ENCODE measurements around the gene CRABP2. TPM values are rescaled to one million over a fixed set of nuclear protein-coding genes. Genes with fewer than 3 reads are reported as not detected.
A peak's percentile ranks its signal among the peaks of the same experiment; 100 is the strongest.

The CRABP2 gene
- total and polyA plus RNA-seq, 12 donors: 0.25 to 2.7 (median 1.3) TPM; not detected in 1

DNA sequence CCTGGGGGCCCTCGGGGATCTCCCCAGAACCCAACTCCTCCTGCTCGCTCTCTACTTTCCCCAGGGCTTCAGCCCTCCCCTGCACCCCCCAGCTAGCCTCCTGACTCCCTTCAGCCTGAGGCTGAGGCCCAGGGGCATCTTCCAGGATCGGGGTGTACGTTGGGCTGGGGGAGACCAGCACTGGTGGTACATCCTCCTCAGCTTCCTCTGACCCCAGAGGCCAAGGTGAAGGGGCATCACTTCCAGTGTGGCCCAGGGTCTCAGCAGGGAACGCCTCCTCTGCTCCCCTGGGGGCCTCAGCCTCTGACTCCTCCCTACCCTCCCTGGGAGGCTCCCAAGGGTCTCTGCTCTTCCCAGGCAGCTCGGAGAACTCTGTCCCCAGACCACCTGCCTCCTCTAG lies 35.0 kb downstream of the CRABP2 start:
- peaks cover 62 to 100% (median 92%) of the 10 kb centered on the region in 9 donors for H3K4me1 ChIP-seq
- 66 to 70% methylated on average over 6 of the region's 6 CpGs for WGBS, 2 donors
- intact Hi-C loops (cut with DNase I): no loop called here
- DNase-seq (no peak), ATAC-seq (no peak)
- TF ChIP-seq, protein P1, sequence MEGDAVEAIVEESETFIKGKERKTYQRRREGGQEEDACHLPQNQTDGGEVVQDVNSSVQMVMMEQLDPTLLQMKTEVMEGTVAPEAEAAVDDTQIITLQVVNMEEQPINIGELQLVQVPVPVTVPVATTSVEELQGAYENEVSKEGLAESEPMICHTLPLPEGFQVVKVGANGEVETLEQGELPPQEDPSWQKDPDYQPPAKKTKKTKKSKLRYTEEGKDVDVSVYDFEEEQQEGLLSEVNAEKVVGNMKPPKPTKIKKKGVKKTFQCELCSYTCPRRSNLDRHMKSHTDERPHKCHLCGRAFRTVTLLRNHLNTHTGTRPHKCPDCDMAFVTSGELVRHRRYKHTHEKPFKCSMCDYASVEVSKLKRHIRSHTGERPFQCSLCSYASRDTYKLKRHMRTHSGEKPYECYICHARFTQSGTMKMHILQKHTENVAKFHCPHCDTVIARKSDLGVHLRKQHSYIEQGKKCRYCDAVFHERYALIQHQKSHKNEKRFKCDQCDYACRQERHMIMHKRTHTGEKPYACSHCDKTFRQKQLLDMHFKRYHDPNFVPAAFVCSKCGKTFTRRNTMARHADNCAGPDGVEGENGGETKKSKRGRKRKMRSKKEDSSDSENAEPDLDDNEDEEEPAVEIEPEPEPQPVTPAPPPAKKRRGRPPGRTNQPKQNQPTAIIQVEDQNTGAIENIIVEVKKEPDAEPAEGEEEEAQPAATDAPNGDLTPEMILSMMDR (IDR thresholded peaks at IDR 0.05): no peak
- H3K36me3 ChIP-seq: peaks cover 0 to 55% (median 27%) of the 10 kb centered on the region in 9 donors
- peak overlapping the region; percentile 29 to 99 (median 96) for H3K27ac ChIP-seq
- no peaks in the 10 kb centered on the region for H3K9me3 ChIP-seq
- H3K4me3 ChIP-seq: no peak overlapping the region
- H3K27me3 ChIP-seq: peaks cover 0 to 3% (median 0%) of the 10 kb centered on the region in 7 donors

DNA sequence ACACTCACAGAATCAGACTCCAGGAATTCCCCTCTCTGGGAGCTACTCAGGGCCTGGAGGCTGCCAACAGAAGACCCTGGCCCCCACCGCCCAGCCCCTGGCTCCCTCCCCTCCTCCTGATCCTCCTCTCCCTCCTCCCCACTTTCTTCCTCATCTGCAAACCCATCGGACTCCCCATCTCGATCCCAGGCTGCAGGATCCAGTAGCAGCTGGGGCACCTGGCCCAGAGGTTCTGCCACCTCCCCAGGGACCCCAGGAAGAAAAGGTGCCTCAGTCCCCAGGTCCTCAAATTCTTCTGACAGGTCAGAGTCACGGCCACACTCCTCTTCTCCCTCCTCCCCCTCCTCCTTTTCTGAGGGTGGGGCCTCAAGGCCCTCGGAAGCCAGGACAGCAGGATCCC lies 35.6 kb downstream of the CRABP2 start:
- peaks cover 65 to 100% (median 90%) of the 10 kb centered on the region in 9 donors for H3K4me1 ChIP-seq
- peak overlapping the region; percentile 88 to 99 (median 96) for H3K27ac ChIP-seq
- intact Hi-C loops (cut with DNase I): loop anchor here in 1 of 10 donors (10.0 kb wide), 1 partner anchor 225 kb away; the partner anchor contains the start of gene PEAR1

DNA sequence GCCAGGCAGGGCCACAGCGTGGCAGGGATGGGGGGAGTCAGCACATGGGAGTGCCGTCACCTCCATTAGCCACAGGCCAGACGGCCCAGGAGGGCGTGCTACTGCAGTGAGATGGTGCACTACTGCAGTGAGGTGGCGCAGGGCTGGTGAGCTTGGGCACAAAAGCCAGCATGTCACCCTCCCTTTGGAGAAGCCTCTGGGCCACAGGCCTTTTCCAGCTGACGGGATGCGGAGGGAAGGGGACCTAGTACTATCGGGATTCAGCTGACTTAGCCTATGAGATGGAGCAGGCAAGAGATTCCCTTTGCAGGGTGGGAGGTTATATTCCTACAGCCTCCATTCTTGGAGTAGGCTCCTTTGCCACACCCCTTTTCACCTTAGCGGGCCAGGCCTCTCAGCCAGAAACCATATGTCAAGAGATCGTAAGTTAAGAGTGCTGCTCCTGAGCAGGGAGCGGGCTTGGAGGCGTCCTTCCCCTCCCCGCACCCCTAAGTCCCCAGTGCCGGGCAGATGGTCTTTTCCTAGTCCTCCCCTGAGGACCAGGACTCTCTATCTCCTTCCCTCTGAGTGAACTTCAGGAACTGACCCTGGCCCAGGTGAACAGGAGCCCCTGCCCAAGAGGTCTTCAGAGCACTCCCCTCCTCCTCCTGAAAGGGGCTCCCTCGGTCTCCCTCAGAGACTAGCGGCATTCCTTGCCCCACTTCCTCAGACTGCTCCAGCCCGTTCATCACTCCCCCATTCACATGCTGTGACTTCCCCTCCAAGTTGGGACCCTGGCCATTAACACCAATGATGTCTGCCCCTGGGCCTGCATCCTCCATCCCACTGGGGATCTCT lies 36.4 kb downstream of the CRABP2 start:
- Histone ChIP-seq H3K36me3 (peaks cover 0 to 42% (median 21%) of the 10 kb centered on the region in 9 donors), H3K9me3 (no peaks in the 10 kb centered on the region), H3K27ac (peak overlapping the region; percentile 88 to 99 (median 96)), H3K4me3 (no peak overlapping the region), H3K4me1 (peaks cover 67 to 100% (median 90%) of the 10 kb centered on the region in 9 donors), H3K27me3 (no peaks in the 10 kb centered on the region)
- DNase-seq (no peak), ATAC-seq (no peak)
- TF ChIP-seq, protein P1 (IDR thresholded peaks at IDR 0.05): no peak
- 64 to 65% methylated on average over 17 of the region's 17 CpGs for WGBS, 2 donors
- intact Hi-C loops (cut with DNase I): loop anchor here in 1 of 10 donors (10.0 kb wide), 1 partner anchor 226 kb away; the partner anchor contains the start of gene PEAR1

More for the DNA sequence above, 35.6 kb downstream of the CRABP2 start:
- DNase-seq (no peak), ATAC-seq (no peak)
- Histone ChIP-seq H3K27me3 (no peaks in the 10 kb centered on the region), H3K9me3 (no peaks in the 10 kb centered on the region), H3K4me3 (no peak overlapping the region), H3K36me3 (peaks cover 0 to 50% (median 24%) of the 10 kb centered on the region in 9 donors)
- 56 to 66% methylated on average over 5 of the region's 5 CpGs for WGBS, 2 donors
- TF ChIP-seq, protein P1 (IDR thresholded peaks at IDR 0.05): no peak

DNA sequence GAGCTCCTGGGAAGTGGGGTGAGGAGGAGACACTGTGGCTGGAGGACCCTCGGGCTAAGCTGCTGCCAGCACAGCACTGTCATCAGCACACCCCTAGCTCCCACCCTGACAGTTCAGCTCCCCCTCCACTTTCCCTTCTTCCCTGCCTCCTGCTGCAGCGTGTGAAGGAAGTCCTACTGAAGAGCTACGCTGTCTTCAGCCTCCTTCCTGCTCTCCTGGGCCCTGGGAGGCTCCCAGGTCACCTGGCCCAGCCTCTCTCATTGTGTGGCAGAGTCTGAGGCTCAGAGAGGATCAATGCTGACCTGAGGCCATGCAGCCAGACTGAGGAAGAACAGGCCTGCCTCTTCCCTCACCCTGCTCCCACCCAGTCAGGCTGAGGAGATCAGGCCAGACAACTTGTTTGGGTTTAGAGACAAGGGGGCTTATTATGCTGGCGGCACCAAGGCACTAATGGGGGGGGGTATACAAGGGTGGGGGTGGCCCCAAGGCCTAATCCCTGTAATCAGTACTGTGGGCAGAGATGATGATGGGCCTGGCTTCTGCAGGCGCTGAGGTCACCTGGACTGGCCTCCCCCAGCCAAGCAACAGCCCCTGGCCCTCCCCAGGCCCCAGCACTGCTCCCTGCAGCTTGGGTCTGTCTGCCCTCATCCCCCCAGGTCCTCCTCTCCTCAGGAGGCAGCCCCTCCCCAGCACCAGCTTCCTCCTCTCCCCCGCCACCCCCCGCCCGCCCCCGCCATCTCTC lies 37.2 kb downstream of the CRABP2 start:
- ATAC-seq: peak in 6 of 8 donors; percentile 1 to 26 (median 12)
- H3K27me3 ChIP-seq: no peaks in the 10 kb centered on the region
- intact Hi-C loops (cut with DNase I): loop anchor here in 1 of 10 donors (10.0 kb wide), 1 partner anchor 227 kb away; the partner anchor contains the start of gene PEAR1

More for the DNA sequence above, 37.2 kb downstream of the CRABP2 start:
- Histone ChIP-seq H3K36me3 (peaks cover 0 to 33% (median 17%) of the 10 kb centered on the region in 9 donors), H3K4me1 (peaks cover 69 to 100% (median 90%) of the 10 kb centered on the region in 9 donors), H3K4me3 (peak overlapping the region in 1 of 10 donors; percentile 19), H3K27ac (peak overlapping the region; percentile 88 to 99 (median 96)), H3K9me3 (no peaks in the 10 kb centered on the region)
- DNase-seq: no peak
- TF ChIP-seq, protein P1 (IDR thresholded peaks at IDR 0.05): no peak
- 45 to 60% methylated on average over 9 of the region's 9 CpGs for WGBS, 2 donors

Data from heart right ventricle (tissue), 16 donors.